Endothelial cell of umbilical vein (primary cell): Measurements from ENCODE around the gene KCNH8. TPM values are rescaled to one million over a fixed set of nuclear protein-coding genes. Genes with fewer than 3 reads are reported as not detected.

Experiments
- BruUV-seq: library from RNA; stranded (reverse); fragments of 400-500 nt; replicated peaks from 2 replicates; lab custom pipeline; 2021; lab: Mats Ljungman, UMichigan
- CTCF ChIA-PET: fragments of 300-600, 350-600 bp; sonication (Branson Sonifier 250); formaldehyde crosslinking; loops from one replicate; lab custom pipeline; 2021; ENCODE audit warnings: antibody characterized with exemption, inconsistent platforms; lab: Charles Lee
- POLR2A ChIA-PET: fragments of 300-600, 350-600 bp; sonication (Branson Sonifier 250); formaldehyde crosslinking; loops from one replicate; lab custom pipeline; 2021; ENCODE audit warnings: antibody characterized with exemption, inconsistent platforms; lab: Charles Lee
- DNase-seq: peaks from one replicate; pipeline ENCODE4 v3.0.0-alpha.2; 2011; ENCODE audit warnings: low read depth, low spot score
- FAIRE-seq: peaks from 2 replicates; lab custom pipeline; 2011; peaks lifted over from hg19 to GRCh38; lab: Jason Lieb, UNC
- H2AFZ ChIP-seq: 2 replicates; pipeline ENCODE4 v1.6.0; 2012; ENCODE audit warnings: low read depth, low read length, control low read depth, inconsistent platforms
- H3K27ac ChIP-seq: 2 replicates; pipeline ENCODE4 v1.5.1; 2011; ENCODE audit warnings: low read depth, mild to moderate bottlenecking, control low read depth, low read length, moderate library complexity; ENCODE audit not compliant: insufficient read depth
- H3K27me3 ChIP-seq, 2 experiments: 2 replicates each; pipeline versions ENCODE4 v1.6.0 to v1.6.1; 2011; ENCODE audit warnings: low read length in 2 of 2, mixed read lengths in 1 of 2; ENCODE audit not compliant: control insufficient read depth in 2 of 2, insufficient read depth in 2 of 2
- H3K36me3 ChIP-seq, 2 experiments: 2 replicates in 1 of 2; 3 replicates in 1 of 2; pipeline ENCODE4 v1.5.1; 2011; ENCODE audit warnings: low read length in 2 of 2, mild to moderate bottlenecking in 1 of 2, moderate library complexity in 1 of 2; ENCODE audit not compliant: control insufficient read depth in 2 of 2, insufficient read depth in 2 of 2; ENCODE audit errors: extremely low read depth in 1 of 2
- H3K4me1 ChIP-seq: 3 replicates; pipeline ENCODE4 v1.5.1; 2011; ENCODE audit warnings: mild to moderate bottlenecking, low read length; ENCODE audit not compliant: control insufficient read depth, insufficient read depth; ENCODE audit errors: extremely low read depth
- H3K4me2 ChIP-seq: 2 replicates; pipeline ENCODE4 v1.6.1; 2011; ENCODE audit warnings: low read length, control low read depth, mixed read lengths; ENCODE audit not compliant: insufficient read depth
- H3K4me3 ChIP-seq, 3 experiments: fragments of 200-600 bp in 1 of 3; sonication (generic), shearing (Covaris generic) in 1 of 3; replicated peaks in 1 of 3; 2 replicates each; pipeline ENCODE4 v1.5.1; 2011 to 2016; ENCODE audit warnings: control low read depth in 3 of 3, low read length in 3 of 3, mild to moderate bottlenecking in 2 of 3, inconsistent platforms in 1 of 3, low read depth in 1 of 3, moderate library complexity in 1 of 3; ENCODE audit not compliant: insufficient read depth in 1 of 3
- H3K79me2 ChIP-seq: 2 replicates; pipeline ENCODE4 v1.6.0; 2012; ENCODE audit warnings: low read length, inconsistent platforms; ENCODE audit not compliant: control insufficient read depth, insufficient read depth
- H3K9ac ChIP-seq: replicated peaks from 2 replicates; pipeline ENCODE3; 2011; ENCODE audit warnings: low read length, control low read depth; ENCODE audit not compliant: insufficient read depth; ENCODE audit errors: extremely low read depth
- H3K9me1 ChIP-seq: replicated peaks from 3 replicates; pipeline ENCODE4 v1.6.0; 2011; ENCODE audit warnings: mild to moderate bottlenecking, low read length; ENCODE audit not compliant: control insufficient read depth, insufficient read depth; ENCODE audit errors: extremely low read depth
- H3K9me3 ChIP-seq: replicated peaks from 2 replicates; pipeline ENCODE4 v1.5.1; 2012; ENCODE audit warnings: low read length, inconsistent platforms; ENCODE audit not compliant: control insufficient read depth, insufficient read depth
- H4K20me1 ChIP-seq: replicated peaks from 2 replicates; pipeline ENCODE3; 2011; ENCODE audit warnings: mild to moderate bottlenecking, low read length; ENCODE audit not compliant: control insufficient read depth, insufficient read depth; ENCODE audit errors: extremely low read depth
- EZH2 ChIP-seq: IDR thresholded peaks from 2 replicates; pipeline ENCODE4 v1.6.1; 2012; ENCODE audit warnings: borderline replicate concordance, low read depth, mild to moderate bottlenecking, moderate library complexity, low read length, inconsistent platforms; ENCODE audit not compliant: severe bottlenecking
- FOS ChIP-seq: IDR thresholded peaks from 2 replicates; pipeline ENCODE4 v1.6.1; 2011; ENCODE audit warnings: mild to moderate bottlenecking, low read length, moderate library complexity, borderline replicate concordance; ENCODE audit not compliant: insufficient read depth
- GATA2 ChIP-seq: IDR thresholded peaks from 2 replicates; pipeline ENCODE4 v1.7.0; 2011; ENCODE audit warnings: low read depth, mild to moderate bottlenecking, moderate library complexity, mixed read lengths, low read length; ENCODE audit not compliant: insufficient read length, insufficient read depth
- JUN ChIP-seq: IDR thresholded peaks from 2 replicates; pipeline ENCODE4 v1.6.1; 2011; ENCODE audit warnings: borderline replicate concordance, low read depth; ENCODE audit not compliant: insufficient read length, insufficient read depth
- MAX ChIP-seq: IDR thresholded peaks from 2 replicates; pipeline ENCODE4 v1.6.1; 2011; ENCODE audit not compliant: insufficient read depth, insufficient read length
- MYC ChIP-seq: IDR thresholded peaks from one replicate; pipeline ENCODE4 v1.6.1; 2011; ENCODE audit warnings: mild to moderate bottlenecking, low read depth, low read length
- POLR2A ChIP-seq: IDR thresholded peaks from 2 replicates; pipeline ENCODE4 v1.6.1; 2012; ENCODE audit warnings: low read depth, mild to moderate bottlenecking, control low read depth, low read length
- POLR2AphosphoS5 ChIP-seq: IDR thresholded peaks from 2 replicates; pipeline ENCODE4 v1.6.1; 2012; ENCODE audit warnings: low read depth, mild to moderate bottlenecking, control low read depth, low read length, moderate library complexity; ENCODE audit not compliant: insufficient read depth
- dilution Hi-C: fragments of 300-500 bp; cut with MboI; formaldehyde crosslinking; loops from one replicate; pipeline ENCODE4 v1.15.0; 2019; ENCODE audit warnings: low sequenced_read_pairs; ENCODE audit not compliant: extremely low pct_ligation_motif_present
- intact Hi-C: fragments of 100-400 bp; cut with micrococcal nuclease; formaldehyde crosslinking; loops from one replicate; pipeline ENCODE4 v1.10.0; 2022
- polyA plus RNA-seq, 4 experiments: library from polyadenylated mRNA; depleted of rRNA in 3 of 4; stranded (reverse) in 3 of 4; unstranded in 1 of 4; fragments of >200 nt; gene quantifications; 2 replicates each; pipeline versions ENCODE4 v1.2.1 to v1.2.3, GENCODE V29; 2011 to 2012; ENCODE audit warnings: missing spikeins in 1 of 4
- total RNA-seq: library from RNA; stranded (reverse); gene quantifications from 2 replicates; pipeline ENCODE4 v1.2.3, GENCODE V29; 2021
- TF ChIP-seq, protein P1 (sequence below), 2 donors: IDR thresholded peaks; 1 replicate in 1 of 2; 2 replicates in 1 of 2; pipeline ENCODE4 v1.5.1; 2011; ENCODE audit warnings: low read length in 2 of 2, mild to moderate bottlenecking in 2 of 2, moderate library complexity in 2 of 2, control low read depth in 1 of 2, inconsistent platforms in 1 of 2, low read depth in 1 of 2; ENCODE audit not compliant: insufficient read depth in 1 of 2; ENCODE audit errors: extremely low read depth in 1 of 2

Gene KCNH8
- total and polyA plus RNA-seq, 2 donors (not counting 3 experiments of a cell fraction or from before 2014, with no cell fraction given): not detected

- POLR2A ChIA-PET: no interaction called here
- Histone ChIP-seq H4K20me1 (no peaks in the 10 kb centered on the region), H3K36me3 (no peaks in the 10 kb centered on the region), H2AFZ (no peak overlapping the region), H3K27ac (no peak overlapping the region), H3K4me2 (no peak overlapping the region), H3K9me1 (no peaks in the 10 kb centered on the region), H3K27me3 (no peaks in the 10 kb centered on the region), H3K9ac (no peak overlapping the region), H3K9me3 (no peaks in the 10 kb centered on the region), H3K79me2 (no peaks in the 10 kb centered on the region), H3K4me1 (no peaks in the 10 kb centered on the region), H3K4me3 (no peak overlapping the region)
- dilution Hi-C loops: no loop called here
- no peak for DNase-seq
- CTCF ChIA-PET: no interaction called here
- no peak for FAIRE-seq
- TF ChIP-seq MYC: no peak
- TF ChIP-seq EZH2: no peak
- TF ChIP-seq GATA2: no peak
- no peak for TF ChIP-seq FOS
- TF ChIP-seq, protein P1, sequence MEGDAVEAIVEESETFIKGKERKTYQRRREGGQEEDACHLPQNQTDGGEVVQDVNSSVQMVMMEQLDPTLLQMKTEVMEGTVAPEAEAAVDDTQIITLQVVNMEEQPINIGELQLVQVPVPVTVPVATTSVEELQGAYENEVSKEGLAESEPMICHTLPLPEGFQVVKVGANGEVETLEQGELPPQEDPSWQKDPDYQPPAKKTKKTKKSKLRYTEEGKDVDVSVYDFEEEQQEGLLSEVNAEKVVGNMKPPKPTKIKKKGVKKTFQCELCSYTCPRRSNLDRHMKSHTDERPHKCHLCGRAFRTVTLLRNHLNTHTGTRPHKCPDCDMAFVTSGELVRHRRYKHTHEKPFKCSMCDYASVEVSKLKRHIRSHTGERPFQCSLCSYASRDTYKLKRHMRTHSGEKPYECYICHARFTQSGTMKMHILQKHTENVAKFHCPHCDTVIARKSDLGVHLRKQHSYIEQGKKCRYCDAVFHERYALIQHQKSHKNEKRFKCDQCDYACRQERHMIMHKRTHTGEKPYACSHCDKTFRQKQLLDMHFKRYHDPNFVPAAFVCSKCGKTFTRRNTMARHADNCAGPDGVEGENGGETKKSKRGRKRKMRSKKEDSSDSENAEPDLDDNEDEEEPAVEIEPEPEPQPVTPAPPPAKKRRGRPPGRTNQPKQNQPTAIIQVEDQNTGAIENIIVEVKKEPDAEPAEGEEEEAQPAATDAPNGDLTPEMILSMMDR (IDR thresholded peaks at IDR 0.05; ENCODE audit: extremely low read depth in 1 of 2, insufficient read depth in 1 of 2, low read depth in 1 of 2, low read length in 2 of 2): no peak
- no peak for TF ChIP-seq POLR2A
- no peak for TF ChIP-seq POLR2AphosphoS5
- TF ChIP-seq JUN: no peak
- no peak for TF ChIP-seq MAX
- intact Hi-C loops: no loop called here
- BruUV-seq: no TSS peak
These were observed 145.0 kb downstream of the KCNH8 start for GRCh38 chr3:19293295-19293694.
